ENCODE measurements around the gene IVD. TPM values are rescaled to one million over a fixed set of nuclear protein-coding genes. Genes with fewer than 3 reads are reported as not detected.

Gene IVD
- total RNA-seq, 1 donor from 2014 or later, result 18.0 TPM

- no peak for DNase-seq (ENCODE audit: low spot score)
- H3K36me3 ChIP-seq, result no peaks in the 10 kb centered on the region
- no peak overlapping the region for H3K27ac ChIP-seq
- Mint-ChIP-seq H3K27ac (no peak overlapping the region), H3K4me1 (peaks cover 7% of the 10 kb centered on the region), H3K36me3 (peaks cover 39% of the 10 kb centered on the region), H3K4me3 (no peak overlapping the region), H3K9me3 (no peaks in the 10 kb centered on the region), H3K27me3 (ENCODE audit: insufficient read depth, low read depth) (peaks cover 2% of the 10 kb centered on the region)
- peaks cover 3% of the 10 kb centered on the region for H3F3A ChIP-seq (ENCODE audit: low read depth)
- no peak overlapping the region for H2AFZ ChIP-seq (replicated peaks)
- H3K27me3 ChIP-seq, result no peaks in the 10 kb centered on the region
- H3K4me3 ChIP-seq, result no peak overlapping the region
- no peak overlapping the region for H3K4me2 ChIP-seq
- peaks cover 10% of the 10 kb centered on the region for H4K20me1 ChIP-seq (ENCODE audit: low read depth)
- H3K79me2 ChIP-seq (ENCODE audit: low read depth), result peaks cover 6% of the 10 kb centered on the region
- peaks cover 6% of the 10 kb centered on the region for H3K4me1 ChIP-seq
- TF ChIP-seq CTCF (IDR thresholded peaks at IDR 0.05) (no peak), EZH2phosphoT487 (IDR thresholded peaks at IDR 0.05) (no peak), EZH2 (IDR thresholded peaks at IDR 0.05) (no peak)
- no peaks in the 10 kb centered on the region for H3K9me3 ChIP-seq (ENCODE audit: low read depth)
- H3K9ac ChIP-seq, result no peak overlapping the region
Observed at GRCh38 chr15:40412095-40412759, 6.6 kb downstream of the IVD start.

GRCh38 chr15:40413036-40413435 lies 7.4 kb downstream of the IVD start:
- Histone ChIP-seq H3K9me3 (ENCODE audit: low read depth) (no peaks in the 10 kb centered on the region), H3K9ac (no peak overlapping the region), H3K27me3 (no peaks in the 10 kb centered on the region), H3K27ac (no peak overlapping the region), H2AFZ (replicated peaks) (no peak overlapping the region), H4K20me1 (ENCODE audit: low read depth) (peaks cover 3% of the 10 kb centered on the region), H3K4me2 (no peak overlapping the region), H3K36me3 (no peaks in the 10 kb centered on the region), H3K4me3 (no peak overlapping the region), H3K4me1 (no peaks in the 10 kb centered on the region), H3K79me2 (ENCODE audit: low read depth) (no peaks in the 10 kb centered on the region), H3F3A (ENCODE audit: low read depth) (no peaks in the 10 kb centered on the region)
- TF ChIP-seq EZH2 (IDR thresholded peaks at IDR 0.05) (no peak), EZH2phosphoT487 (IDR thresholded peaks at IDR 0.05) (no peak), CTCF (IDR thresholded peaks at IDR 0.05) (no peak)
- H3K36me3 Mint-ChIP-seq, result peaks cover 41% of the 10 kb centered on the region
- no peak overlapping the region for H3K4me3 Mint-ChIP-seq
- no peaks in the 10 kb centered on the region for H3K4me1 Mint-ChIP-seq
- H3K27ac Mint-ChIP-seq, result peak overlapping the region; percentile 37
- DNase-seq (ENCODE audit: low spot score), result no peak
- H3K9me3 Mint-ChIP-seq, result no peaks in the 10 kb centered on the region
- H3K27me3 Mint-ChIP-seq (ENCODE audit: insufficient read depth, low read depth), result peaks cover 2% of the 10 kb centered on the region

- Histone ChIP-seq H3K9me3 (ENCODE audit: low read depth) (no peaks in the 10 kb centered on the region), H2AFZ (replicated peaks) (no peak overlapping the region), H3K4me3 (no peak overlapping the region), H3K36me3 (no peaks in the 10 kb centered on the region), H4K20me1 (ENCODE audit: low read depth) (peaks cover 3% of the 10 kb centered on the region), H3K9ac (no peak overlapping the region), H3K27ac (no peak overlapping the region), H3K27me3 (no peaks in the 10 kb centered on the region), H3K79me2 (ENCODE audit: low read depth) (no peaks in the 10 kb centered on the region), H3K4me2 (no peak overlapping the region), H3K4me1 (no peaks in the 10 kb centered on the region), H3F3A (ENCODE audit: low read depth) (no peaks in the 10 kb centered on the region)
- H3K36me3 Mint-ChIP-seq, result peaks cover 38% of the 10 kb centered on the region
- H3K9me3 Mint-ChIP-seq, result no peaks in the 10 kb centered on the region
- TF ChIP-seq EZH2phosphoT487 (IDR thresholded peaks at IDR 0.05), result no peak
- TF ChIP-seq CTCF (IDR thresholded peaks at IDR 0.05), result no peak
- TF ChIP-seq EZH2 (IDR thresholded peaks at IDR 0.05), result no peak
- no peak for DNase-seq (ENCODE audit: low spot score)
- H3K27ac Mint-ChIP-seq, result no peak overlapping the region
- no peaks in the 10 kb centered on the region for H3K4me1 Mint-ChIP-seq
- H3K4me3 Mint-ChIP-seq, result no peak overlapping the region
- peaks cover 2% of the 10 kb centered on the region for H3K27me3 Mint-ChIP-seq (ENCODE audit: insufficient read depth, low read depth)
Observed at GRCh38 chr15:40414816-40415215, 9.2 kb downstream of the IVD start.
